MG63 (cell line): ENCODE results near the gene SLC27A6. TPM values are rescaled to one million over a fixed set of nuclear protein-coding genes. Genes with fewer than 3 reads are reported as not detected.

Source experiments
- DNase-seq: peaks from one replicate; pipeline ENCODE4 v3.0.0-alpha.2; 2020
- H3K27me3 ChIP-seq: fragments of 250-450 bp; sonication (Bioruptor Pico); 2 replicates; pipeline ENCODE4 v1.5.1; 2020; ENCODE audit warnings: mild to moderate bottlenecking, moderate library complexity
- H3K36me3 ChIP-seq: fragments of 250-450 bp; sonication (Bioruptor Pico); 2 replicates; pipeline ENCODE4 v1.5.1; 2020; ENCODE audit warnings: mild to moderate bottlenecking, moderate library complexity
- H3K4me3 ChIP-seq: fragments of 250-450 bp; sonication (Bioruptor Pico); 2 replicates; pipeline ENCODE4 v1.5.1; 2020; ENCODE audit warnings: mild to moderate bottlenecking, moderate library complexity
- H3K9me3 ChIP-seq: fragments of 250-450 bp; sonication (Bioruptor Pico); 2 replicates; pipeline ENCODE4 v1.5.1; 2020; ENCODE audit warnings: mild to moderate bottlenecking, moderate library complexity
- total RNA-seq: library from RNA; depleted of rRNA; stranded (reverse); fragments of >200 nt; shearing (Covaris generic); gene quantifications from 2 replicates; pipeline ENCODE4 v1.2.3, GENCODE V29; 2014; ENCODE audit warnings: low replicate concordance; rRNA removed

SLC27A6 gene
- total RNA-seq, 1 experiment from 2014 or later = 0.10 TPM

GRCh38 chr5:129078247-129078646 is 113.0 kb downstream of the SLC27A6 start:
- Histone ChIP-seq H3K27me3 (no peaks in the 10 kb centered on the region), H3K4me3 (no peak overlapping the region), H3K36me3 (no peaks in the 10 kb centered on the region), H3K9me3 (no peaks in the 10 kb centered on the region; the same call in 1 of the 2 replicates)
- no peak for DNase-seq

GRCh38 chr5:129078660-129079059 is 113.4 kb downstream of the SLC27A6 start:
- no peaks in the 10 kb centered on the region; the same call in 1 of the 2 replicates for H3K9me3 ChIP-seq
- H3K36me3 ChIP-seq = no peaks in the 10 kb centered on the region
- no peaks in the 10 kb centered on the region for H3K27me3 ChIP-seq
- H3K4me3 ChIP-seq = no peak overlapping the region
- DNase-seq = no peak

- DNase-seq = no peak
- no peaks in the 10 kb centered on the region; the same call in 1 of the 2 replicates for H3K9me3 ChIP-seq
Measured at GRCh38 chr5:129079496-129079895, 114.2 kb downstream of the SLC27A6 start.

GRCh38 chr5:129080766-129081165 is 115.5 kb downstream of the SLC27A6 start:
- Histone ChIP-seq H3K27me3 (peaks cover under 1% of the 10 kb centered on the region; the same call in 1 of the 2 replicates), H3K9me3 (no peaks in the 10 kb centered on the region), H3K4me3 (no peak overlapping the region), H3K36me3 (no peaks in the 10 kb centered on the region)
- no peak for DNase-seq

More at GRCh38 chr5:129079496-129079895, 114.2 kb downstream of the SLC27A6 start:
- no peaks in the 10 kb centered on the region for H3K36me3 ChIP-seq
- no peaks in the 10 kb centered on the region for H3K27me3 ChIP-seq
- H3K4me3 ChIP-seq = no peak overlapping the region

GRCh38 chr5:129082225-129083136 is 117.2 kb downstream of the SLC27A6 start:
- peaks cover 7% of the 10 kb centered on the region for H3K27me3 ChIP-seq
- no peak for DNase-seq
- no peaks in the 10 kb centered on the region for H3K36me3 ChIP-seq
- no peaks in the 10 kb centered on the region for H3K9me3 ChIP-seq
- no peak overlapping the region for H3K4me3 ChIP-seq

Other genes starting within 250 kb of the SLC27A6 start
- gene ISOC1, start 129.3 kb downstream of the SLC27A6 start, total RNA-seq = 13.1 and 22.7 TPM in 2 replicates